RKO (cell line): ENCODE data around the gene FSTL3.
"Not testable (repeated sequence)": the region's sequence is repeated elsewhere in the genome, so short reads cannot be mapped to it uniquely, and the experiment has no call there.

Experiments used
- DNase-seq: peaks from one replicate; pipeline ENCODE4 v3.0.0-alpha.2; 2016; ENCODE audit warnings: low spot score

The FSTL3 gene

GRCh38 chr19:682678-683320 lies 6.6 kb downstream of the FSTL3 start:
- DNase-seq: no peak

GRCh38 chr19:685454-685931 lies 9.3 kb downstream of the FSTL3 start:
- no peak for DNase-seq

GRCh38 chr19:686589-687297 lies 10.6 kb downstream of the FSTL3 start:
- DNase-seq: no peak

- DNase-seq: no peak
Observed at GRCh38 chr19:687569-688166, 11.5 kb downstream of the FSTL3 start.

GRCh38 chr19:688214-688613 lies 12.0 kb downstream of the FSTL3 start:
- no peak for DNase-seq

- DNase-seq: no peak
Observed at GRCh38 chr19:688992-689391, 12.8 kb downstream of the FSTL3 start.

- no peak for DNase-seq
Observed at GRCh38 chr19:690203-690602, 14.0 kb downstream of the FSTL3 start.

- no peak for DNase-seq
Observed at GRCh38 chr19:694481-695351, 18.5 kb downstream of the FSTL3 start.

- no peak for DNase-seq
Observed at GRCh38 chr19:695352-695949, 19.3 kb downstream of the FSTL3 start, which contains the start of gene PRSS57. PRSS57 (minus strand) TSS chr19:695452; CDS start chr19:695430, 22 bp downstream.

GRCh38 chr19:698529-698928 lies 22.3 kb downstream of the FSTL3 start:
- DNase-seq: not testable (repeated sequence)

- not testable (repeated sequence) for DNase-seq
Observed at GRCh38 chr19:699885-700284, 23.7 kb downstream of the FSTL3 start.

- not testable (repeated sequence) for DNase-seq
Observed at GRCh38 chr19:702847-703246, 26.7 kb downstream of the FSTL3 start.

GRCh38 chr19:703329-703650 lies 27.1 kb downstream of the FSTL3 start:
- no peak for DNase-seq

- DNase-seq: peak; percentile 70
Observed at GRCh38 chr19:703651-704446, 27.7 kb downstream of the FSTL3 start.

GRCh38 chr19:704447-704741 lies 28.2 kb downstream of the FSTL3 start:
- no peak for DNase-seq

GRCh38 chr19:708154-709143 lies 32.3 kb downstream of the FSTL3 start, which contains the start of gene PALM:
PALM (plus strand) TSS chr19:708935; CDS start chr19:709147, 212 bp downstream.
- DNase-seq: no peak

GRCh38 chr19:709196-709964 lies 33.2 kb downstream of the FSTL3 start:
- DNase-seq: no peak

- DNase-seq: no peak
Observed at GRCh38 chr19:709965-710571, 33.9 kb downstream of the FSTL3 start.

- DNase-seq: no peak
Observed at GRCh38 chr19:710767-711166, 34.6 kb downstream of the FSTL3 start.
